Chondrocyte (in vitro differentiated cells): ENCODE results near the gene NSD1. TPM values are rescaled to one million over a fixed set of nuclear protein-coding genes. Genes with fewer than 3 reads are reported as not detected.

Source experiments
- DNase-seq: peaks from one replicate; pipeline ENCODE4 v3.0.0; 2021; ENCODE audit warnings: mixed read lengths, low spot score
- H3K27ac Mint-ChIP-seq: one replicate; pipeline ENCODE4 v1.8.0; 2021; ENCODE audit warnings: mild to moderate bottlenecking, moderate library complexity, mixed read lengths; ENCODE audit not compliant: unreplicated experiment
- H3K27me3 Mint-ChIP-seq: 2 replicates; pipeline ENCODE4 v1.8.0; 2021; ENCODE audit warnings: low read depth, mixed read lengths
- H3K36me3 Mint-ChIP-seq: 2 replicates; pipeline ENCODE4 v1.8.0; 2021; ENCODE audit warnings: low read depth, mixed read lengths
- H3K4me1 Mint-ChIP-seq: 2 replicates; pipeline ENCODE4 v1.8.0; 2021; ENCODE audit warnings: low read depth, mild to moderate bottlenecking, mixed read lengths
- H3K4me3 Mint-ChIP-seq: one replicate; pipeline ENCODE4 v1.8.0; 2021; ENCODE audit warnings: mild to moderate bottlenecking, moderate library complexity, mixed read lengths; ENCODE audit not compliant: unreplicated experiment
- H3K9me3 Mint-ChIP-seq: 2 replicates; pipeline ENCODE4 v1.8.0; 2021; ENCODE audit warnings: low read depth, mixed read lengths
- CTCF ChIP-seq: fragments of 200-600 bp; sonication (generic); IDR thresholded peaks from 2 replicates; pipeline ENCODE4 v1.5.0; 2021; ENCODE audit warnings: antibody characterized with exemption, mild to moderate bottlenecking, moderate library complexity
- total RNA-seq: library from RNA; stranded (reverse); gene quantifications from 3 replicates; pipeline ENCODE4 v1.2.1, GENCODE V29; 2021

NSD1 gene
- total RNA-seq, 1 donor from 2014 or later = 67.3 TPM

GRCh38 chr5:177098470-177099141, 35.0 kb upstream of the NSD1 start:
- H3K36me3 Mint-ChIP-seq = no peaks in the 10 kb centered on the region
- H3K4me1 Mint-ChIP-seq = peaks cover 15% of the 10 kb centered on the region
- H3K9me3 Mint-ChIP-seq = no peaks in the 10 kb centered on the region
- H3K27me3 Mint-ChIP-seq = no peaks in the 10 kb centered on the region
- H3K4me3 Mint-ChIP-seq = no peak overlapping the region
- TF ChIP-seq CTCF = no peak
- no peak overlapping the region for H3K27ac Mint-ChIP-seq
- no peak for DNase-seq

GRCh38 chr5:177099422-177100093, 34.0 kb upstream of the NSD1 start:
- peaks cover 11% of the 10 kb centered on the region for H3K4me1 Mint-ChIP-seq
- TF ChIP-seq CTCF = no peak
- no peaks in the 10 kb centered on the region for H3K27me3 Mint-ChIP-seq
- no peak overlapping the region for H3K4me3 Mint-ChIP-seq
- DNase-seq = no peak
- H3K36me3 Mint-ChIP-seq = no peaks in the 10 kb centered on the region
- no peaks in the 10 kb centered on the region for H3K9me3 Mint-ChIP-seq
- H3K27ac Mint-ChIP-seq = no peak overlapping the region

GRCh38 chr5:177100714-177101121, 32.9 kb upstream of the NSD1 start:
- Mint-ChIP-seq H3K9me3 (no peaks in the 10 kb centered on the region), H3K36me3 (no peaks in the 10 kb centered on the region), H3K27ac (no peak overlapping the region), H3K4me3 (no peak overlapping the region), H3K27me3 (peaks cover 2% of the 10 kb centered on the region), H3K4me1 (peaks cover 7% of the 10 kb centered on the region)
- TF ChIP-seq CTCF = no peak
- no peak for DNase-seq

GRCh38 chr5:177103523-177104253, 29.9 kb upstream of the NSD1 start:
- Mint-ChIP-seq H3K27me3 (peaks cover 2% of the 10 kb centered on the region), H3K9me3 (no peaks in the 10 kb centered on the region), H3K36me3 (peaks cover 2% of the 10 kb centered on the region), H3K27ac (no peak overlapping the region), H3K4me3 (no peak overlapping the region), H3K4me1 (peaks cover 4% of the 10 kb centered on the region)
- no peak for DNase-seq
- no peak for TF ChIP-seq CTCF

GRCh38 chr5:177105691-177106476, 27.7 kb upstream of the NSD1 start:
- Mint-ChIP-seq H3K4me3 (no peak overlapping the region), H3K4me1 (no peaks in the 10 kb centered on the region), H3K36me3 (peaks cover 2% of the 10 kb centered on the region), H3K9me3 (no peaks in the 10 kb centered on the region), H3K27ac (no peak overlapping the region), H3K27me3 (peaks cover 2% of the 10 kb centered on the region)
- no peak for TF ChIP-seq CTCF
- DNase-seq = no peak
